ENCODE measurements around the gene RAB11FIP4. TPM values are rescaled to one million over a fixed set of nuclear protein-coding genes. Genes with fewer than 3 reads are reported as not detected.

The RAB11FIP4 gene
- total and polyA plus RNA-seq, 10 of the 15 experiments (the other 5 are each of a cell fraction or from before 2014, with no cell fraction given), result 1.4 to 27.0 (median 17.6) TPM

- DNase-seq (ENCODE audit: low read depth, low spot score) (no peak), ATAC-seq (no peak), FAIRE-seq (no peak)
- H3K79me2 ChIP-seq (ENCODE audit: control insufficient read depth, insufficient read depth, low read length), result peaks cover 12% of the 10 kb centered on the region
- BruUV-seq (replicated peaks), result no TSS peak
- ChIA-PET CTCF (interaction anchor here (1.7 to 1.9 kb wide), 2 partner anchors 11 to 74 kb away, joined by 4 to 5 read pairs; no protein-coding TSS in a partner anchor), SMC1A (ENCODE audit: uncharacterized antibody, unreplicated experiment) (interaction anchor here (1.9 kb wide), 1 partner anchor 75 kb away, joined by 6 read pairs; no protein-coding TSS in a partner anchor), POLR2A (interaction anchor here (0.6 kb wide), 1 partner anchor 130 kb away, joined by 4 read pairs; no protein-coding TSS in a partner anchor), RAD21 (ENCODE audit: unreplicated experiment) (no interaction called here)
- 71% methylated on average over 15 of the region's 15 CpGs for WGBS (ENCODE audit: insufficient coverage, insufficient replicate concordance, low lambda C conversion rate, missing lambda C conversion rate)
- intact Hi-C loops (cut with micrococcal nuclease; ENCODE audit: unreplicated experiment), result no loop called here
- peaks cover 2 to 3% of the 10 kb centered on the region in 2 experiments; a peak in 3 of 4 replicates for H3K36me3 ChIP-seq (ENCODE audit: control insufficient read depth in 2 of 2, insufficient read depth in 2 of 2, low read length in 1 of 2)
- TF ChIP-seq NRF1 (conservative IDR thresholded peaks at IDR 0.05; ENCODE audit: low read depth, low read length) (no peak), MLLT1 (IDR thresholded peaks at IDR 0.05) (no peak), RFX5 (IDR thresholded peaks at IDR 0.05; ENCODE audit: low read depth, low read length) (no peak), E4F1 (IDR thresholded peaks at IDR 0.05; ENCODE audit: borderline replicate concordance, partially characterized antibody) (no peak), ZNF592 (IDR thresholded peaks at IDR 0.05) (no peak), CBFB (IDR thresholded peaks at IDR 0.05; ENCODE audit: low read depth) (no peak)
- TF ChIP-seq, protein P1, sequence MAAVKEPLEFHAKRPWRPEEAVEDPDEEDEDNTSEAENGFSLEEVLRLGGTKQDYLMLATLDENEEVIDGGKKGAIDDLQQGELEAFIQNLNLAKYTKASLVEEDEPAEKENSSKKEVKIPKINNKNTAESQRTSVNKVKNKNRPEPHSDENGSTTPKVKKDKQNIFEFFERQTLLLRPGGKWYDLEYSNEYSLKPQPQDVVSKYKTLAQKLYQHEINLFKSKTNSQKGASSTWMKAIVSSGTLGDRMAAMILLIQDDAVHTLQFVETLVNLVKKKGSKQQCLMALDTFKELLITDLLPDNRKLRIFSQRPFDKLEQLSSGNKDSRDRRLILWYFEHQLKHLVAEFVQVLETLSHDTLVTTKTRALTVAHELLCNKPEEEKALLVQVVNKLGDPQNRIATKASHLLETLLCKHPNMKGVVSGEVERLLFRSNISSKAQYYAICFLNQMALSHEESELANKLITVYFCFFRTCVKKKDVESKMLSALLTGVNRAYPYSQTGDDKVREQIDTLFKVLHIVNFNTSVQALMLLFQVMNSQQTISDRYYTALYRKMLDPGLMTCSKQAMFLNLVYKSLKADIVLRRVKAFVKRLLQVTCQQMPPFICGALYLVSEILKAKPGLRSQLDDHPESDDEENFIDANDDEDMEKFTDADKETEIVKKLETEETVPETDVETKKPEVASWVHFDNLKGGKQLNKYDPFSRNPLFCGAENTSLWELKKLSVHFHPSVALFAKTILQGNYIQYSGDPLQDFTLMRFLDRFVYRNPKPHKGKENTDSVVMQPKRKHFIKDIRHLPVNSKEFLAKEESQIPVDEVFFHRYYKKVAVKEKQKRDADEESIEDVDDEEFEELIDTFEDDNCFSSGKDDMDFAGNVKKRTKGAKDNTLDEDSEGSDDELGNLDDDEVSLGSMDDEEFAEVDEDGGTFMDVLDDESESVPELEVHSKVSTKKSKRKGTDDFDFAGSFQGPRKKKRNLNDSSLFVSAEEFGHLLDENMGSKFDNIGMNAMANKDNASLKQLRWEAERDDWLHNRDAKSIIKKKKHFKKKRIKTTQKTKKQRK (IDR thresholded peaks at IDR 0.05; ENCODE audit: low read depth, low read length), result no peak
- peaks cover 18% of the 10 kb centered on the region for H3K4me1 ChIP-seq (ENCODE audit: control insufficient read depth, insufficient read depth, low read length)
- H3K4me3 ChIP-seq, result no peak overlapping the region
- no peaks in the 10 kb centered on the region for H4K20me1 ChIP-seq (ENCODE audit: control insufficient read depth, insufficient read depth)
- no peaks in the 10 kb centered on the region for H3K27me3 ChIP-seq (replicated peaks in 1 of 2; ENCODE audit: control insufficient read depth in 2 of 2, insufficient read depth in 2 of 2, low read length in 1 of 2)
- no peak overlapping the region for H3K27ac ChIP-seq (ENCODE audit: control insufficient read depth, insufficient read depth)
- in situ Hi-C loops (cut with MboI), result no loop called here
- no peak overlapping the region for H2AFZ ChIP-seq (ENCODE audit: control insufficient read depth, low read depth, low read length)
- H3K9me3 ChIP-seq (replicated peaks; ENCODE audit: control insufficient read depth, insufficient read depth, low read length), result no peaks in the 10 kb centered on the region
- no peak overlapping the region for H3K9ac ChIP-seq (ENCODE audit: control insufficient read depth, insufficient read depth, low read length)
- H3K4me2 ChIP-seq (ENCODE audit: control insufficient read depth, insufficient read depth), result no peak overlapping the region
Measured at GRCh38 chr17:31513731-31514427, 122.4 kb downstream of the RAB11FIP4 start.
